Skin of body (tissue), 2 donors: ENCODE data around the gene DTX1. TPM values are rescaled to one million over a fixed set of nuclear protein-coding genes. Genes with fewer than 3 reads are reported as not detected.

Source experiments
- DNase-seq: peaks from one replicate; lab custom pipeline; 2025; lab: John Stamatoyannopoulos, UW
- total RNA-seq: library from RNA; depleted of rRNA; stranded (reverse); fragments of >200 nt; gene quantifications from one replicate; pipeline ENCODE4 v1.2.3, GENCODE V29; 2014

DTX1 gene
- total RNA-seq, 1 donor from 2014 or later, result 9.0 TPM

DNA sequence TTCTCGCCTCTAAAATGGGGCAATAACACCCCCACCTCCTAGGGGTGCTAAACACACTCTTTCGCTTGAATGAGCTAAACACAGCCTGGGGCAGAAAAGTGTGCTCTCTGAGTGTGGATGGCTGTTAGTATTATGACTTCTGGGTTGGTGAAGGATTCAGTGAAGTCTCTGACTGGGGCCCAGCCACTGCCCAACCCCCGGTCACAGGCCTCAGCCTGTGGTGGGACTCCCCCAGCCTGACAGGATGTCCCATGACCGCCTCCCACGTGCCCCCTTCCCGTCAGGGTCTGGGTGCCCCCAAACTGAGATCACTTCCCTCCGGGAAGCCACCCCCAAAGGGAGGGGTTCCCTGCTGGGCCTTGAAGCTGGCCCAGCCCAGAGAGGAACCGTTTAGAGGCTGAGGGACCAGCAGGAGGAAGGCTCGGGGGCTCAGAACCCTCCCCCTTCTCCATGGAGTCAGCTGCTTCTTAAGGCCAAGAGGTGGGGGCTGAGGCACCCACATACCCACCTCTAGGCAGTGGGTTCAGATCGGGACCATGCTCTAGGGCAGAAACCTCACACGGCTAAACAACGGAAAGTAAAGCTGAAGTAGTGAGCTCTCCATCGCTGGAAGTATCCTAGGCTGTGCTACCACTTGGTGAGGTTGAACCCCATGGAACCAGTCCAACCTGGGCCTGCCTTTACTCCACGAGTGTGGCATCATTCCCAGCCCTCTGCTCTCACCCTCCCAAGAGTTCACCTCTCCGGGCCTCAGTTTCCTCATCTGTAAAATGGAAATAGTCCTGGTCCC lies 13.8 kb downstream of the DTX1 start:
- DNase-seq, result no peak

DNA sequence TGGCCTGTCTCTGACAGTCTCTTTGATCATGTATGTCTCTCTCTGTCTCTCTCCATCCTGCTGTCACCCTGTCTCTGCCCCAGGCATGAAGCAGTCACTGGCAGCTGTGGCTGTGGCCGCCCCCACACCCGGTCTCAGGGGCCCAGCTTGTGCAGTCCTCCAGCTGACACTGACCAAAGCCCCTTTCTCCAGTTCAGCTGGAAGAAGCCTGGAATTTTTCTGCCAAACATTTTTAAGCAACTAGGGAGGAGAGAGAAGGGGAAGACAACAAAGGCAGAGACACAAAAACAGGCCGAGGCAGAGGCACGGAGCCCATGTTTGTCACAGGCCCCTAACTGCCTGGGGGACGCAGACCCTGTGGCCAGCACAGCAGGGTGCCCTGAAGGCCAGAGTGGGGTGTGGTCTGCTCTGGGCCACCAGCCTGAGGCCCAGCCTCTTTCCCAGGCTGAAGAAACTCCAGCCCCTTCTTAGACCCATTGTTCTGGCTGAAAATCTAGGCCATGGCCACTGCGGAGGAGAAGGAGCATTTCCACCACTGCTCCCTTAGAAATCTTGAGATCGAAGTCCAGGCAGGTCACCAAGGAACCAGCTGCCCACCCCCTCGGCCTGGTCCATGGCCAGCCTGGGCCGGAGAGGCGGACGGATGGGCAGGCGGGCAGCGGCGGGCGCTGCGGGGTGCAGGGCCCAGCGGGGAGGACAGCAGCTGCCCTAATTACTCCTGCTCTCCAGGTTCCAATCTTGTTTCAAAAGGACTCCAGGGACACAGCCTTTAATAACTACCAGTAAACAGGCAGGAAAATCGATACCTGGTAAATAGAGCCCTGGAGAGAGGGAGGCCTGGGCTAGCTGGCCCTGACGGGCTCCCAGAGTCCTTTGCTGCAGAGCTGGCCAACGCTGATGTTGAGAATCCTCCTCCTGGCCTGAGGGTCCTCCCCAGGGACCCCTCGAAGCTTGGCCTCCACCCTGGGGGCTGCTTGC lies 14.9 kb downstream of the DTX1 start:
- peak; percentile 31 for DNase-seq

DNA sequence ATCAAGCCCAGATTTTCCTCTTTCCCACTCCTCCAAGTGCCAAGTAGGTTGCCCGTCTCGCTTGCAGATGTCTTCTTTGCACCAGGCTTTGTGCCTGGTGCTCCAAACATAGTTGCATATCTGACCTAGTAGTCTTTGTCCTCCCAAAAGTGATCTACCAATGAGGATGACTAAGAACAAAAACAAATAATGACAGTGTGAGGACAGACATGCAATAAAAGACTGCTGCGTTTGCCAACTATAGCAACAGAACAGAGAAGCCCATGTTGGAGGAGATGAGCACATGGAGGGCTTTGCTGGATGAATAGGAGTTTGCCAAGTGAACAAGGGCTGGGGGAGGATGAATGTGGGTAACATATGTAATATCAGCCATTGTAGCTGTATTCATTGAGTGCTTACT lies 15.6 kb downstream of the DTX1 start:
- no peak for DNase-seq

GRCh38 chr12:113073586-113073985 lies 17.1 kb downstream of the DTX1 start:
- DNase-seq, result no peak

GRCh38 chr12:113075137-113075683 lies 18.7 kb downstream of the DTX1 start:
- DNase-seq, result no peak

DNA sequence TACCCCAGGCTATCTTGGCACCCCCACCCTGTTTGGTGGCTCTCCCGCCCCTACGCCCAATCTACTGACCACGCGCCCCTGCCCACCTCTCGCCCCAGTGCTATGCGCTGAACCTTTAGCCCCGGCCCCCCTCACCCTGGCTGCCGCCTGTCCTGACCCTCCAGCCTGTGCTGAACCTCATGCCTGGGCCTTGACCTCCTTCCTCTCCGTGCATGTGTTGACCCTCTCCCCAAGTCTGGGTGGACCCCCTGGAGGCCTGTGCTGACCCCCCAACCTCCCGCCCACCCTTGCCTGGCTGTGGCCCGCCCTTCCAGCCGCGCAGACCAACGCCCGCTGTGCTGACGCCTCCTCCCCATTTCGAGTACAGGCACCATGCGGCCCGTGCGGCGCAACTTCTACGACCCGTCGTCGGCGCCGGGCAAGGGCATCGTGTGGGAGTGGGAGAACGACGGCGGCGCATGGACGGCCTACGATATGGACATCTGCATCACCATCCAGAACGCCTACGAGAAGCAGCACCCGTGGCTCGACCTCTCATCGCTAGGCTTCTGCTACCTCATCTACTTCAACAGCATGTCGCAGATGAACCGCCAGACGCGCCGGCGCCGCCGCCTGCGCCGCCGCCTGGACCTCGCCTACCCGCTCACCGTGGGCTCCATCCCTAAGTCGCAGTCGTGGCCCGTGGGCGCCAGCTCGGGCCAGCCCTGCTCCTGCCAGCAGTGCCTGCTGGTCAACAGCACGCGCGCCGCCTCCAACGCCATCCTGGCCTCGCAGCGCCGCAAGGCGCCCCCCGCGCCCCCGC lies 20.7 kb downstream of the DTX1 start:
- no peak for DNase-seq

GRCh38 chr12:113077859-113078255 lies 21.3 kb downstream of the DTX1 start:
- no peak for DNase-seq

DNA sequence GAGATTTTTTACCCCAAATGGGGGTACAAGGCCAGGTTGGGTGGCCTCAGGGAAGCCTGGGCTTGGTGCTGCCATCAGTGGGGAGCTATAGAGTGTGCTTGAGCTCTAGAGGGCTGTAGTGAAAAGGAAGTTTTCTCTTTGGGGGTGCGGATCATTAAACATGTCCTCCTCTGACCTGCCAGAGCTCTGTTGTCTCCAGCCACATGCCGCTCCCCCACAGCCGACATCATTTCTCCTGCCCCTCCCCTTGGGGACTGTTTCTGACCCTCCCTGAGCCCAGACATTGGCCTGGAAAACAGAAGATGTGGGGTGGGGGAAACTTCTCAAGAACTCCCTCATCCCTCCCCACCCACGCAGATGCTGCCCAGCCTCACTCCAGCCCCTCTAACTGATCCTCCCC lies 25.3 kb downstream of the DTX1 start:
- DNase-seq, result no peak

DNA sequence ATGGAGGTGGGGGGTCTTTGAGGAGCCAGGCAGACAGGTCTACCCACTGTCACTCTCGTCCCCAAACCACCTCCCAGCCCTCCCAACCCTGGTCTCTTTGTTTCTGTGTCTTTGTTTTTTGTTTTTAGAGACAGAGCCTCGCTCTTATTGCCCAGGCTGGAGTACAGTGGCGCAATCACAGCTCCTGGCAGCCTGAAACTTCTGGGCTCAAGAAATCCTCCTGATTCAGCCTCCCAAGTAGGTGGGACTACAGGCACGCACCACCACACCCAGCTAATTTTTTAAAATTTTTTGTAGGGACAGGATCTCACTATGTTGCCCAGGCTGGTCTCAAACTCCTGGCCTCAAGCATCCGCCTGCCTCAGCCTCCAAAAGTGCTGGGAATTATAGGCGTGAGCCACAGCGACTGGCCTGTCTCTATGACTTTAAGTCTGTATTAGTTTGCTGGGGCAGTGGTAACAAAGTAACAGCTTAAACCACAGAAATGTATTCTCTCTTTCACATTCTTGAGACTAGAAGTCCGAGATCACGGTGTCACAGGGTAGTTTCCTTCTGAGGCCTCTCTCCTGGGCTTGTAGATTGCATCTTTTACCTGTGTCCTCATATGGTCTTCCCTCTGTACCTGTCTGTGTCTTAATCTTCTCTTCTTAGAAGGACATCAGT lies 26.1 kb downstream of the DTX1 start:
- DNase-seq, result no peak

DNA sequence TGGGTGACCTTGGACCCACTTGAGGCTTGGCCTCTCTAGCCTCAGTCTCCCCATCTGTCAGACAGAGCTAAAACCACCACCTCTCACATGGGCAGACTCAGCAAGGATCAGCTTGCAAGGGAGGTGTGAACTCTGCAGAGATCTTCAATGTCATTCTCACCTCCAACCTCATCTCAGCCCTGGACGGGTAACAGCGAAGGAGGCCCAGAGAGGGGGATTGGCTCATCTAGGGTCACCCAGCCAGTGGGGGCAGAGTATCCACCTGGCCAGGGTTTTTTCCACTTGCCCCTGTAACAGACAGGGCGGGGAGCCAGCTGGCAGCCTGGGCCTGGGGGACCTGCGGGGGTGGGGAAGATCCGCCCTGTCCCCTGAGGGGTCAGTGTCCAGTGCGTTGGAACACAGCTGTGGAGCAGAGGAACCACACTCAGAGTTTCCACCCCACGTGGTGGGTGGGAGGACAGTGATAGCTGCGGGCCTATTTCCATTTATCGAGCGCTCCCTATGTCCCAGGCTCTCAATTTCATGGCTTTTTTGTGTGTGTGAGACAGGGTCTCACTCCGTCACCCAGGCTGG lies 27.4 kb downstream of the DTX1 start:
- DNase-seq, result no peak

DNA sequence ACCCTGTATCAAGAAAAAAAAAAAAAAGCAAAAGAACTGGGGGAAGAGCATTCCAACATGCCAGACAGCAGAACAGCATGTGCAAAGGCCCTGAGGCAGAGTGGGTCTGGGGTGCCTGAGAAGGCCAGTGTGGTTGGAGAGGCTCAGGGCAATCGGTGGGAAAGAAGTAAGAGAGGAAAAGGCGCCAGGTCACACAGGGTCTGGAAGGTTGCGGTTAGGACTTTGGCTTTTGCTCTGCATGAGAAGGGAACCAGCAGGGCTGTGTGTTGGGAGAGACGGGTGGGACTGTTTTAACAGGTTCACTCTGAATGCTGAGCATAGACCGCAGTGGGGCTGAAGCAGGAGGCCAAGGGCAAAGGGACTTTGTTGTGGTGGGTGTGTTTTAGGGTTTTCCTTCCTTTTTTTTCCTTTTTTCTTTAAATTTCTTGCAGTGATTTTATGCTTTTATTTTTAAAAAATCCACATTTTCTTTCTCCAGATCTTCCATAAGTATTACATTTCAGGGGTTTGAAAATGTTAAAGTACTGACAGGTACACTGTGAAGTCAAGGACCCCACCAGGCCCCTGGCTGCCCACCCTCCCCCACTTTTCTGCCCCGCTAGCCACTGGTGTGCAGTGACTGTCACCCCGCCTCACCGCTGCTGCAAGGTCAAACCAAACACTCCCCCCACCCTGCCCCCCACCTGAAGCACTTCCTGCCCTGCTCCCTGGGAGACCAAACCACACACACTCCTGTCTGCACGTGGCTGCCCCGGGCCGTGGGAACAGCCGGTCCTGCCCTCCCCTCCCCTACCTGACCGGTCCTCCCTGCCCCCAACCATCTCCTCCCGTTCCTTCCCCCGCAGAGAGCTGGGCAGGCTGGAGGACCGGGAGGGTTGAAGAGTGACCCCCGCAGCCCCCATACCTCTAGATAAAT lies 30.0 kb downstream of the DTX1 start:
- no peak for DNase-seq

DNA sequence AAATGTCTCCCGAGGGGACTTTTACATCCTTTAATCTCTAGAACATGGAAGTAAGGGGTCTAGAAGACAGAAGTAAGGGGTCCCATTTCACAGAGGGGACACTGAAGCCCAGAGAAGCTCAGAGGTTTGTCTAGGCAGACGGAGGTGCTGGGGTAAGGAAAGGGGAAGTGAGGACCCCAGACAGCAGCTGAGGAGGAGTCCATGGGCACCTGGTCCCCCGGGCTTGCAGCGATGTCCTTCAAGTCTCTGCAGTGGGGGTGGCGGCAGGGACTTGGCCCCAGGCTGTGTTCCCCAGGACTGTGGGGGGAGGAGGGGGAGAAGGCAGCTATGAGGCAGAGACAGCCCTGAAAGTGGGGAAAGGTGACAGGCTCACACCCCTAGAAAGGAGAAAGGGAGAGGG lies 30.7 kb downstream of the DTX1 start:
- DNase-seq, result no peak

- no peak for DNase-seq
Observed at GRCh38 chr12:113088037-113088436, 31.5 kb downstream of the DTX1 start.

GRCh38 chr12:113088971-113089756 lies 32.6 kb downstream of the DTX1 start:
- no peak for DNase-seq

DNA sequence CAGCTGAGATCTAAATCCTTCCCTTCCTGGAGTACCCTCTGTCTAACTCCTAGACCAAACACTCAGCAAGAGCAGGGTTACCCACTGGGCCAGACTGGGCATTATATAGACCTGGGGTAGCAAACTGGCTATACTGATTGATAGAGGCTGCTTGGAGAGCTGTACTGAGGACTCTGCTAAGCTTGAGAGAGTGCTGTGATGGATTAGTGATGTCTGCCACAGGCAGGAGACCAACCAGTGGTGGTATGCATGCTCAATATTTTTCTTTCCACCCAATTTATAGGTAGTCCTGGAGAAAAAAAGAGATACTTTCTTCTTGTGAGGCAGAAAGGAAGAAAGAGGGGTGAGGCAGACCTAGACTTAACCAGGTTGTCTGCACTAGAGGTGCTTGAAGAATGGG lies 33.3 kb downstream of the DTX1 start:
- DNase-seq, result no peak

- no peak for DNase-seq
Observed at GRCh38 chr12:113090740-113091139, 34.2 kb downstream of the DTX1 start.

GRCh38 chr12:113091506-113091905 lies 35.0 kb downstream of the DTX1 start:
- DNase-seq, result no peak

- no peak for DNase-seq
Observed at GRCh38 chr12:113092607-113093408, 36.3 kb downstream of the DTX1 start.
